ENCODE results near the gene PZP. TPM values are rescaled to one million over a fixed set of nuclear protein-coding genes. Genes with fewer than 3 reads are reported as not detected.
"Not testable (repeated sequence)": the region's sequence is repeated elsewhere in the genome, so short reads cannot be mapped to it uniquely, and the experiment has no call there.

PZP gene
- total RNA-seq, 1 experiment from 2014 or later, result not detected

- no peaks in the 10 kb centered on the region for H3K79me2 ChIP-seq (ENCODE audit: insufficient read depth, low read length)
- no peak overlapping the region for H3K27ac ChIP-seq (ENCODE audit: insufficient read length, low read depth, low read length)
- no peak overlapping the region for H2AFZ ChIP-seq (ENCODE audit: low read length)
- no peak overlapping the region for H4K91ac ChIP-seq (ENCODE audit: insufficient read length, low read depth, low read length)
- H3K56ac ChIP-seq (ENCODE audit: insufficient read length, low read depth, low read length), result no peak overlapping the region
- H3K27me3 ChIP-seq (ENCODE audit: insufficient read depth, low read length), result no peaks in the 10 kb centered on the region
- H3K79me1 ChIP-seq (ENCODE audit: insufficient read depth, low read depth, low read length, poor library complexity, severe bottlenecking), result no peaks in the 10 kb centered on the region
- no peak overlapping the region for H3K9ac ChIP-seq (ENCODE audit: extremely low read depth, insufficient read length, low read length)
- no peak overlapping the region for H3K27ac Mint-ChIP-seq
- H2BK20ac ChIP-seq (ENCODE audit: low read depth, low read length, poor library complexity, severe bottlenecking), result no peak overlapping the region
- H3K27me3 Mint-ChIP-seq (ENCODE audit: low read depth), result peaks cover 4% of the 10 kb centered on the region; the same call in 1 of the 2 replicates
- TF ChIP-seq, protein P1, sequence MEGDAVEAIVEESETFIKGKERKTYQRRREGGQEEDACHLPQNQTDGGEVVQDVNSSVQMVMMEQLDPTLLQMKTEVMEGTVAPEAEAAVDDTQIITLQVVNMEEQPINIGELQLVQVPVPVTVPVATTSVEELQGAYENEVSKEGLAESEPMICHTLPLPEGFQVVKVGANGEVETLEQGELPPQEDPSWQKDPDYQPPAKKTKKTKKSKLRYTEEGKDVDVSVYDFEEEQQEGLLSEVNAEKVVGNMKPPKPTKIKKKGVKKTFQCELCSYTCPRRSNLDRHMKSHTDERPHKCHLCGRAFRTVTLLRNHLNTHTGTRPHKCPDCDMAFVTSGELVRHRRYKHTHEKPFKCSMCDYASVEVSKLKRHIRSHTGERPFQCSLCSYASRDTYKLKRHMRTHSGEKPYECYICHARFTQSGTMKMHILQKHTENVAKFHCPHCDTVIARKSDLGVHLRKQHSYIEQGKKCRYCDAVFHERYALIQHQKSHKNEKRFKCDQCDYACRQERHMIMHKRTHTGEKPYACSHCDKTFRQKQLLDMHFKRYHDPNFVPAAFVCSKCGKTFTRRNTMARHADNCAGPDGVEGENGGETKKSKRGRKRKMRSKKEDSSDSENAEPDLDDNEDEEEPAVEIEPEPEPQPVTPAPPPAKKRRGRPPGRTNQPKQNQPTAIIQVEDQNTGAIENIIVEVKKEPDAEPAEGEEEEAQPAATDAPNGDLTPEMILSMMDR (conservative IDR thresholded peaks at IDR 0.05), result no peak
- H3K36me3 Mint-ChIP-seq (ENCODE audit: insufficient read depth in 1 of 3, low read depth in 3 of 3), result no peaks in the 10 kb centered on the region
- H2BK120ac ChIP-seq (ENCODE audit: low read depth, low read length, poor library complexity, severe bottlenecking), result no peak overlapping the region
- H4K20me1 ChIP-seq (ENCODE audit: control insufficient read depth, insufficient read depth, insufficient read length), result no peaks in the 10 kb centered on the region
- DNase-seq, result no peak
- no peak overlapping the region for H4K8ac ChIP-seq (replicated peaks; ENCODE audit: insufficient read length, low read depth, low read length)
- no peaks in the 10 kb centered on the region for H3K23me2 ChIP-seq (ENCODE audit: insufficient read length, low read depth, low read length, poor library complexity, severe bottlenecking)
- H3K9me3 ChIP-seq (ENCODE audit: control insufficient read depth, low read depth, low read length), result no peaks in the 10 kb centered on the region
- H3K4ac ChIP-seq (ENCODE audit: low read depth, low read length), result no peak overlapping the region
- no peak overlapping the region for H3K14ac ChIP-seq (ENCODE audit: insufficient read depth, low read length)
- no CpG with 5 or more reads among the region's 5 CpGs for WGBS (ENCODE audit: extremely low coverage, insufficient read length, low lambda C conversion rate)
- no peaks in the 10 kb centered on the region for H3K4me1 ChIP-seq (ENCODE audit: insufficient read depth, low read length)
- no peak overlapping the region for H3K18ac ChIP-seq (ENCODE audit: insufficient read length, low read depth, low read length)
- no peaks in the 10 kb centered on the region; a peak in 1 of 5 replicates for H3K9me3 Mint-ChIP-seq
- no peak overlapping the region for H2BK5ac ChIP-seq (ENCODE audit: insufficient read length, low read length)
- H2BK12ac ChIP-seq (ENCODE audit: insufficient read length, low read depth, low read length), result no peak overlapping the region
- no peak overlapping the region for H2AK5ac ChIP-seq (ENCODE audit: insufficient read length, low read length)
- no peak overlapping the region for H3K23ac ChIP-seq (ENCODE audit: insufficient read length, low read depth, low read length)
- no peak overlapping the region for H3K4me2 ChIP-seq (ENCODE audit: insufficient read depth, insufficient read length, low read length)
- peaks cover 5 to 7% of the 10 kb centered on the region in 2 experiments for H3K4me1 Mint-ChIP-seq
- H3K4me3 Mint-ChIP-seq, result no peak overlapping the region
- no peak overlapping the region for H2BK15ac ChIP-seq (ENCODE audit: low read depth, low read length)
- no peak overlapping the region for H3T11ph ChIP-seq (ENCODE audit: low read length)
- no peak overlapping the region for H4K5ac ChIP-seq (ENCODE audit: insufficient read length, low read depth, low read length)
These were observed 45.3 kb upstream of the PZP start for GRCh38 chr12:9253464-9253863.

GRCh38 chr12:9252791-9253190 is 44.6 kb upstream of the PZP start:
- H3K79me2 ChIP-seq (ENCODE audit: insufficient read depth, low read length), result not testable (repeated sequence)

More at GRCh38 chr12:9252791-9253190, 44.6 kb upstream of the PZP start:
- H3T11ph ChIP-seq (ENCODE audit: low read length); H3K56ac ChIP-seq (ENCODE audit: insufficient read length, low read depth, low read length); H3K79me1 ChIP-seq (ENCODE audit: insufficient read depth, low read depth, low read length, poor library complexity, severe bottlenecking); H4K91ac ChIP-seq (ENCODE audit: insufficient read length, low read depth, low read length); H4K5ac ChIP-seq (ENCODE audit: insufficient read length, low read depth, low read length); H2BK5ac ChIP-seq (ENCODE audit: insufficient read length, low read length); DNase-seq; H2BK12ac ChIP-seq (ENCODE audit: insufficient read length, low read depth, low read length); H4K8ac ChIP-seq (replicated peaks; ENCODE audit: insufficient read length, low read depth, low read length); H3K4ac ChIP-seq (ENCODE audit: low read depth, low read length); H2BK20ac ChIP-seq (ENCODE audit: low read depth, low read length, poor library complexity, severe bottlenecking); H3K4me3 Mint-ChIP-seq; H3K27ac ChIP-seq (ENCODE audit: insufficient read length, low read depth, low read length); H2BK120ac ChIP-seq (ENCODE audit: low read depth, low read length, poor library complexity, severe bottlenecking); H3K23me2 ChIP-seq (ENCODE audit: insufficient read length, low read depth, low read length, poor library complexity, severe bottlenecking); H2AK5ac ChIP-seq (ENCODE audit: insufficient read length, low read length); H2AFZ ChIP-seq (ENCODE audit: low read length); H3K27me3 ChIP-seq (ENCODE audit: insufficient read depth, low read length); H3K18ac ChIP-seq (ENCODE audit: insufficient read length, low read depth, low read length); H3K27me3 Mint-ChIP-seq (ENCODE audit: low read depth); H3K36me3 Mint-ChIP-seq (ENCODE audit: insufficient read depth in 1 of 3, low read depth in 3 of 3); H3K4me2 ChIP-seq (ENCODE audit: insufficient read depth, insufficient read length, low read length); H3K4me1 Mint-ChIP-seq; H3K14ac ChIP-seq (ENCODE audit: insufficient read depth, low read length); H3K9ac ChIP-seq (ENCODE audit: extremely low read depth, insufficient read length, low read length); H4K20me1 ChIP-seq (ENCODE audit: control insufficient read depth, insufficient read depth, insufficient read length); H3K9me3 Mint-ChIP-seq; H3K27ac Mint-ChIP-seq; H3K23ac ChIP-seq (ENCODE audit: insufficient read length, low read depth, low read length); H3K4me1 ChIP-seq (ENCODE audit: insufficient read depth, low read length); H3K9me3 ChIP-seq (ENCODE audit: control insufficient read depth, low read depth, low read length); H2BK15ac ChIP-seq (ENCODE audit: low read depth, low read length): not testable (repeated sequence)
- no CpG with 5 or more reads among the region's 2 CpGs for WGBS (ENCODE audit: extremely low coverage, insufficient read length, low lambda C conversion rate)

Data from H9 (cell line).